ENCODE measurements around the gene TMEM132D.

Gene TMEM132D

DNA sequence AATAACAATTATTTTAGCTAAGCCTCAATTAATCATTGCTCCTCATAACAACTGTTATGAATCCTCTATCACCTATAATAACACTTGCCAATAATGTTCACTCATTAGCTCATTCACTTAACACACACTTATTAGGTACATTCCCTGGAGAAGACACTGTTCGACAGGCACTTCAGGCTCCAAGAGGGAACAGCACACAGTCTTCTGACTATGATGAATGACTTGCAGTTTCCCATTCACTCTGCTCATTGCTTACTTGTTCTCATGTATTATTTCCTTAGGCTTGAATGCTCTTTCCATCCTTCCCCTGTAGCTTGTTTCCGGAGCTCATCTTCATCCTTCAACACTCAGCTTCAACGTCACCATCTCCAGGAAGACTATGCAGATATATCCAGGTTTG is 437.3 kb downstream of the TMEM132D start:
- Histone ChIP-seq H3K4me1 (ENCODE audit: control insufficient read depth, insufficient read depth, low read length) (no peaks in the 10 kb centered on the region), H3K36me3 (ENCODE audit: control insufficient read depth in 2 of 2, insufficient read depth in 1 of 2, low read length in 2 of 2) (no peaks in the 10 kb centered on the region), H3K4me3 (ENCODE audit: low read depth, low read length) (no peak overlapping the region), H3K9me3 (ENCODE audit: control insufficient read depth, insufficient read depth, low read depth, low read length) (no peaks in the 10 kb centered on the region), H3K27ac (ENCODE audit: extremely low read depth, low read depth, low read length) (no peak overlapping the region)
- no peak for TF ChIP-seq ZNF266 (tag by site-specific recombination; IDR thresholded peaks at IDR 0.05; ENCODE audit: low read depth)
- TF ChIP-seq, protein P1, sequence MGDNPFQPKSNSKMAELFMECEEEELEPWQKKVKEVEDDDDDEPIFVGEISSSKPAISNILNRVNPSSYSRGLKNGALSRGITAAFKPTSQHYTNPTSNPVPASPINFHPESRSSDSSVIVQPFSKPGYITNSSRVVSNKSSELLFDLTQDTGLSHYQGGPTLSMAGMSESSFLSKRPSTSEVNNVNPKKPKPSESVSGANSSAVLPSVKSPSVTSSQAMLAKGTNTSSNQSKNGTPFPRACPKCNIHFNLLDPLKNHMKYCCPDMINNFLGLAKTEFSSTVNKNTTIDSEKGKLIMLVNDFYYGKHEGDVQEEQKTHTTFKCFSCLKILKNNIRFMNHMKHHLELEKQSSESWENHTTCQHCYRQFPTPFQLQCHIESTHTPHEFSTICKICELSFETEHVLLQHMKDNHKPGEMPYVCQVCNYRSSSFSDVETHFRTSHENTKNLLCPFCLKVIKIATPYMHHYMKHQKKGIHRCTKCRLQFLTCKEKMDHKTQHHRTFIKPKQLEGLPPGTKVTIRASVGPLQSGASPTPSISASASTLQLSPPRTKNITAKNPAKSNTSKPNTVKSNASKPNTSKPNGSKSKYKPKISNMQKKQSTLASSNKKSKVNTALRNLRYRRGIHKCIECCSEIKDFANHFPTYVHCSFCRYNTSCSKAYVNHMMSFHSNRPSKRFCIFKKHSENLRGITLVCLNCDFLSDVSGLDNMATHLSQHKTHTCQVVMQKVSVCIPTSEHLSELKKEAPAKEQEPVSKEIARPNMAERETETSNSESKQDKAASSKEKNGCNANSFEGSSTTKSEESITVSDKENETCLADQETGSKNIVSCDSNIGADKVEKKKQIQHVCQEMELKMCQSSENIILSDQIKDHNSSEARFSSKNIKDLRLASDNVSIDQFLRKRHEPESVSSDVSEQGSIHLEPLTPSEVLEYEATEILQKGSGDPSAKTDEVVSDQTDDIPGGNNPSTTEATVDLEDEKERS (tag by site-specific recombination; IDR thresholded peaks at IDR 0.05), result no peak
- no peak for TF ChIP-seq ZNF561 (tag by site-specific recombination; IDR thresholded peaks at IDR 0.05; ENCODE audit: borderline replicate concordance)
- no peak for TF ChIP-seq BCL11A (tag by site-specific recombination; IDR thresholded peaks at IDR 0.05; ENCODE audit: low read depth)
- TF ChIP-seq ZNF214 (tag by site-specific recombination; IDR thresholded peaks at IDR 0.05; ENCODE audit: borderline replicate concordance), result no peak
- no peak for TF ChIP-seq ZBTB48 (tag by site-specific recombination; IDR thresholded peaks at IDR 0.05)
- no peak for TF ChIP-seq ZFHX2 (tag by site-specific recombination; conservative IDR thresholded peaks at IDR 0.05)
- no peak for TF ChIP-seq ZNF223 (tag by site-specific recombination; IDR thresholded peaks at IDR 0.05)
- TF ChIP-seq PRDM1 (tag by site-specific recombination; IDR thresholded peaks at IDR 0.05), result no peak
- TF ChIP-seq ZNF350 (tag by site-specific recombination; IDR thresholded peaks at IDR 0.05), result no peak
- no peak for TF ChIP-seq ZNF660 (tag by site-specific recombination; IDR thresholded peaks at IDR 0.05)
- no peak for TF ChIP-seq ZNF24 (tag by site-specific recombination; IDR thresholded peaks at IDR 0.05)
- no peak for TF ChIP-seq ZNF248 (tag by site-specific recombination; IDR thresholded peaks at IDR 0.05)
- ChIA-PET POLR2A (no interaction called here), CTCF (interaction anchor here (0.6 kb wide), 1 partner anchor 446 kb away, joined by 3 read pairs; no protein-coding TSS in a partner anchor)

DNA sequence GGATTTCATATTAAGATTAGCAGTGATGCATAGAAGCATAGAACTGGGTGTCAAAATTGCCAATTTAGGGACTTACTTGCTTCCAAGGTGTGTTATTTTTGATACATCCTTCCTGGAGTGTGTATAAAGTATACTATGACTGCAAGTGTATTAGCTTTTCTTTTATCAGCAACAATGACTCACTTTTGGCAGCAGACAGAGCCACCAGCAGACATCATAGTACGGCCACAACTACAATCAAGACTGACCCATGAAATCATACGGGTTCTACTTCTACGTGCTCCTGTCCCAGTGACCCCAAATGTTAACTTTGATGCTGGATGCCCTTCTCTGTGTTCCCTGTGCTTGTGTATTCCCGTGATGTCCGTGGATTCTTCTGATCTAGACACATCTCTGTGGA is 443.9 kb downstream of the TMEM132D start:
- POLR2A ChIA-PET, result no interaction called here
- TF ChIP-seq ZNF629 (tag by site-specific recombination; IDR thresholded peaks at IDR 0.05) (no peak), ZNF341 (tag by site-specific recombination; IDR thresholded peaks at IDR 0.05; ENCODE audit: low read depth) (no peak), ZBTB1 (tag by site-specific recombination; IDR thresholded peaks at IDR 0.05) (no peak), HOXC10 (CRISPR knock-in tag; IDR thresholded peaks at IDR 0.05) (no peak), ZNF274 (IDR thresholded peaks at IDR 0.05; ENCODE audit: low read length) (no peak), ZNF274 (tag by site-specific recombination; IDR thresholded peaks at IDR 0.05; ENCODE audit: borderline replicate concordance) (no peak)
- Histone ChIP-seq H3K27ac (ENCODE audit: extremely low read depth, low read depth, low read length) (no peak overlapping the region), H3K9me3 (ENCODE audit: control insufficient read depth, insufficient read depth, low read depth, low read length) (no peaks in the 10 kb centered on the region), H3K36me3 (ENCODE audit: control insufficient read depth in 2 of 2, insufficient read depth in 1 of 2, low read length in 2 of 2) (no peaks in the 10 kb centered on the region), H3K4me3 (ENCODE audit: low read depth, low read length) (no peak overlapping the region), H3K4me1 (ENCODE audit: control insufficient read depth, insufficient read depth, low read length) (no peaks in the 10 kb centered on the region)
- CTCF ChIA-PET, result no interaction called here

DNA sequence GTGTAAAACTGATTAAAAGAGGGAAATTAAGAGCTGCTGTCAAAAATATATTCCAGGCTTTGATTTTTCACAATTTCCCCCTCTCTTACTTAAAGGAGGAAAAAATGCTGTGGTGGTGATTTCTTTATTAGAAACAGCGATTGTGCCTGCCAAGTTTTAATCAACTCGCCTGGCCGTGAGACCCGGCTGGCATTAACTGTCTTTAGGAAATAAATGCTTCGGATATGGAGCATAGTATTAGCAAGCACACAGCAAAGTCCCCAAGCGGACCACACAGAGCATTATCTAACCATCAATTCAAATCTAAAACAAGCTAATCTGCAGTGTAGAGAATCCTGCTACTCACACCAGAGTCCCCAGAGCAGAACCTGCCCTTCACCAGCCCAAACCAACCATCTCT is 457.1 kb downstream of the TMEM132D start:
- ChIA-PET CTCF (no interaction called here), POLR2A (no interaction called here)
- no peak overlapping the region for H3K27ac ChIP-seq (ENCODE audit: extremely low read depth, low read depth, low read length)
- no peak overlapping the region for H3K4me3 ChIP-seq (ENCODE audit: low read depth, low read length)
- H3K4me1 ChIP-seq (ENCODE audit: control insufficient read depth, insufficient read depth, low read length), result no peaks in the 10 kb centered on the region
- no peak for TF ChIP-seq ZNF132 (tag by site-specific recombination; IDR thresholded peaks at IDR 0.05; ENCODE audit: borderline replicate concordance)
- H3K36me3 ChIP-seq (ENCODE audit: control insufficient read depth in 2 of 2, insufficient read depth in 1 of 2, low read length in 2 of 2), result no peaks in the 10 kb centered on the region
- no peaks in the 10 kb centered on the region for H3K9me3 ChIP-seq (ENCODE audit: control insufficient read depth, insufficient read depth, low read depth, low read length)

All from HEK293 (cell line).